Right renal pelvis (tissue), 4 donors: ENCODE results near the gene EDNRA. TPM values are rescaled to one million over a fixed set of nuclear protein-coding genes. Genes with fewer than 3 reads are reported as not detected.
"Not testable (repeated sequence)": the region's sequence is repeated elsewhere in the genome, so short reads cannot be mapped to it uniquely, and the experiment has no call there.

Source experiments
- DNase-seq, 4 donors: peaks; one replicate each; pipeline ENCODE4 v3.0.0-alpha.2; 2013; ENCODE audit warnings: low read depth in 4 of 4, low spot score in 3 of 4, missing footprints in 1 of 4
- polyA plus RNA-seq, 4 donors: library from polyadenylated mRNA; unstranded; fragments of 120-200 nt; gene quantifications; one replicate each; pipeline ENCODE4 v1.2.1, GENCODE V29; 2013; ENCODE audit not compliant: insufficient read length in 4 of 4

Gene EDNRA
- polyA plus RNA-seq, result 100 to 1,000 TPM in 2 of 4 donors, 10 to 100 TPM in 2; 72.9 to 104 (median 99.4) TPM

GRCh38 chr4:147480891-147481576 is at the start of gene EDNRA:
Gene EDNRA, plus strand, starts transcription at chr4:147481097. Its CDS starts 4,585 bp downstream, at chr4:147485682.
- DNase-seq, result peak in 2 of 4 donors; percentile 18 to 39

DNA sequence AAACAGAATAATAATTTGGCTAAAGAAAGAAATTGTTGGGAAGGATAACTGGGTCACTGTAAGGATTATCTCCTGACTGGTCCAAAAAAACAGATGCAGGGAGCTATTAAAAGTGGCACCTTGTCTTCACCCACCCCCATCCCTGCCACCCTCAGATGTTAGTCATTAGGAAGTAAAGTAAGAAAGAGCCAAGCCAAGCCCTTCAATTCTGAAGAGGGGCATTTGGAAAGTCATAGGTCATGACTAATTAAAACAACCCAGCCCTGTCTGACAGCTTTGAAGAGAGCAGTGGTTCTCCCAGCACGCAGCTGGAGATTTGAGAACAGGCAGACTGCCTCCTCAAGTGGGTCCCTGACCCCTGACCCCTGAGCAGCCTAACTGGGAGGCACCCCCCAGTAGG is 46.5 kb upstream of the EDNRA start:
- DNase-seq, result not testable (repeated sequence)

- no peak for DNase-seq
Observed at GRCh38 chr4:147440442-147440841, 40.5 kb upstream of the EDNRA start.

GRCh38 chr4:147447786-147448185 is 33.1 kb upstream of the EDNRA start:
- no peak for DNase-seq

GRCh38 chr4:147453561-147454141 is 27.2 kb upstream of the EDNRA start:
- DNase-seq, result no peak

DNA sequence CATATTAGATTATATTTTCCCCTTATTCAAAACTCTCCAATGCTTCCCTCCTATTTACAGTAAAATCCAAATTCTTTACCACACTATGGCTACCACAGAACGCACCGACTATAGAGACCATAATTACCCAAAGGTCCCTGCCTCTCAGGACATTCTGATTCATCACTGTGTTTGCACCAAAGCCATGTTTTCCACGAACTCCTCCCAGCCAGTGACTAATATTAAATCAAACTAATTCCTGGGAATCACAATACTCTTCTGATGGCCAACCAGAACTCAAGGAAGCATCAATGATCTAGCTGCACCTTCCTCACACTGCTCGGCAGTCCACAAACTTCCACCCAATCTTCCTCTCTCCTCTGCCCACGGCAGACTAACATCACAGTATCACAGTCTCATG is 24.2 kb upstream of the EDNRA start:
- DNase-seq, result no peak

DNA sequence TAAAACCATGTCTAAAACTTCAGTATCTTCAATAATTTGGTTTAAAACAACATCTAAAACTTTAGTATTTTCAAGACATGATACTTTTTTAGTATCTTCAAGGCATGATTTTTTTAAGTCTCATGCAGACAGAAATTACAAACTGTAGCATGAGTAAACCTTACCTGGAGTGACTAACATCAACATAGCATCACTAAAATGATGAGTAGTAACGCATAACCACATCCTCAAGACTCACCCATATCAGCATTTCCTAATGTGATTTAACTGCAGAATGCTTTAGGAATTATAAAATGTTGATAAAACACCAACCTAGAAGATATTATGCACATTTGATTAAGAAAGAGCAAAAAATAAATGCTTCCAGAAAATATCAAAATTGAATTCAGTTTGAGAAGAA is 19.7 kb upstream of the EDNRA start:
- DNase-seq, result no peak

DNA sequence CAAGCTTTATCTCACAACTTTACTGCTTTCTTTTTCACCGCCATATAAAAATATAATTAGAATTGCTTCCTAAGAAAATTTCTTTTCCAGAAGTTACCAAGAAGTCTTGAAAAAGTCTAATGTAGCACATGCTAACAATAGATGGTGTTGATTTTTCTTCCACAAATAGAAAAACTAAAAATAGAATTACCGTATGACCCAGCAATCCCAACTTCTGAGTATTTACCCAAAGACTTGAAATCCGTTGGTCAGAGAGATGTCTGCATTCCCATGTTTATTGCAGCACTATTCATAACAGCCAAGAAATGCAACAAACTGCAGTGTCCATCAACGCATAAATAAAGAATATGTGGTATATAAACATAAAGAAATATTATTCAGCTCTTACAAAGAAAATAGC is 17.8 kb upstream of the EDNRA start:
- no peak for DNase-seq

DNA sequence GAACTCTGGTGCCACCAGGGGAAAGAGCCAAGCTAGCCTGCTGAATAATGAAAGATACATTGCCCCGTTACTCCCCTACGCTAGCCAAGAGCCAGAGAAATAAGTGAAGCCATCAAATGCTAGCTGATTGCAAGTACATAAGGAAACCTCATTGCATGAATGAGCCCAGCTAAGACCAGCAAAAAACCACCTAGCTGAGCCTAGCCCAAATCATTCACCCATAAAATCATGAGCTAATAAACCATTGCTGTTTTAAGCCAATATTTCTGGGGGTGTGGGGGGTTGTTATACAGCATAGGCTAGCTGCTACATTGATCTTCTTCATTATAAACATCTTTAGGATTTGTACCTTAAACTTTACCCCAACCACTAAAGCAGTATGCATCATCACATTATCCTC is 15.4 kb upstream of the EDNRA start:
- no peak for DNase-seq

GRCh38 chr4:147477439-147477838 is 3.5 kb upstream of the EDNRA start:
- DNase-seq, result no peak

DNA sequence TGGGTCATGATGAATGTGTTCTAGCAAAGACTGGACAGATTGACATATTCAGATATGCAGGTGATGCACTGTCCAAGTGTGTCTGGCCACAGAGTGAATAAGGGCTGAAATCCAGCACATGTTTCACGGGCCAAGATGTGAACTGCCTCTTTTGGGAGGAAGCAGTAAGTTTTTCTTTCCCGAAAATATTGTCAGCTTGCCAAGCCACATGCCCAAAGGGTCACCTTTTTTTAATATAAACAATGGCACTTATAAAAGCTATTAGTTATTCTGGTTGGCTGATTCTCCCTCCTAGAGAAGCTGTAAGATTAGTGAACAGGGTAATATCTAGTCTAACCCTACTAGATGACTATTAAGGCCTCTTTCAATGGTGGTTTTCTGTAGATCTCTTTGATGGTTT is 1.5 kb upstream of the EDNRA start:
- DNase-seq, result no peak

DNA sequence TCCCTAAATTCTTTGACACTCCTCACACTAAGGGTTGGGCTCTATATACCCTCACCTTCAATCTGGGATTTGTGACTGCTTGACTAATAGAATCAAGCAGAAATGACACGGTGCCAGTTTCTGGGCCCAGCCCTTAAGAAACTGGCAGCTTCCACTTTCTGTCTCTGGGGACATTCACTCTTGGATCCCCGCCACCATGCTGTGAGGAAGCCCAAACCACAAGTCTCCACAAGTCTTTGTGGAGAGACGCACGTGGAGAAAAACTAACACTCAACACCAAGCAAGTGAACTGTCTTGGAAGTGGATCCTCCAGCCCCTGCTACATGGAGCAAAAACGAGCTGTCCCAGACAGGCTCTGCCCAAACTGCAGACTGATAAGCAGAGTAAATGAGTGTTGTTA is 1.1 kb upstream of the EDNRA start:
- DNase-seq, result no peak

DNA sequence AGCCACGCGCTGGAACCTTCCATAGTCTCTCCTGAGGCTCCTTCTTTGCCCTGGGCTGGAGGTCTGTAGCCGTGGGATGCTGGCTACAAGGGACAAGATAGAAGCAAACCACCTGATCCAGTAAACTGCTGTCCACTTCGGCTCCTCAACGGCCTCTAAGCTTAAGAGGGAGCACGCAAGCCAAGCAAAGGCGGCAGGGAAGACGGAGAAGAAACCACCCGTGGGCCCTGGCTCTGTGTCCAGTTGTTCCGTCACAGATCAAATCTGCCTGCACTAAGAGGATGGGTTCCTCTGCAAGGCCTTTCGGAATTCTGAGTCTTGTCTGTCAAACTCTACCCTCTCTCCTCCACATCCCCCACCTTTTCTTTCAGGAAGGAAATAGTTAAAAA is 401 bp upstream of the EDNRA start:
- DNase-seq, result no peak

GRCh38 chr4:147481577-147482109 is 746 bp downstream of the EDNRA start:
- peak in 1 of 4 donors; percentile 32 for DNase-seq

GRCh38 chr4:147482281-147482680 is 1.4 kb downstream of the EDNRA start:
- no peak for DNase-seq

DNA sequence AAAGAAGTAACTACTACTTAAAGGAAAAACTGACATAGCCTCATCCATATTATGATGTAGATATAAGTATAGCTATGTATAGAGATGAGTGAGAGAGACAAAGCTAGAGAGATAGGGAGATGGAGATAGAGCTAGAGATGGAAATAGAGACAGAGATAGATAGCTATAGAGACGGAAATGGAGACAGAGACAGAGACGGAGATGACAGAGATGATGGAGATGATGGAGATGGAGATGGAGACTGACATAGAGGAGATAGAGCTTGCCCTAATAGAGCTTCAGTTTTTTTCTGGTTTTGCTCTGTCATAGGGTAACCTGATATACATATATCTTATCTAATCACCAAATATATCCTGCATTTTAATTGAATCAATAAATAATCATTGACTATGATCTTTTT is 4.3 kb downstream of the EDNRA start:
- no peak for DNase-seq

GRCh38 chr4:147487616-147488015 is 6.7 kb downstream of the EDNRA start:
- DNase-seq, result no peak

GRCh38 chr4:147488556-147488955 is 7.7 kb downstream of the EDNRA start:
- no peak for DNase-seq

DNA sequence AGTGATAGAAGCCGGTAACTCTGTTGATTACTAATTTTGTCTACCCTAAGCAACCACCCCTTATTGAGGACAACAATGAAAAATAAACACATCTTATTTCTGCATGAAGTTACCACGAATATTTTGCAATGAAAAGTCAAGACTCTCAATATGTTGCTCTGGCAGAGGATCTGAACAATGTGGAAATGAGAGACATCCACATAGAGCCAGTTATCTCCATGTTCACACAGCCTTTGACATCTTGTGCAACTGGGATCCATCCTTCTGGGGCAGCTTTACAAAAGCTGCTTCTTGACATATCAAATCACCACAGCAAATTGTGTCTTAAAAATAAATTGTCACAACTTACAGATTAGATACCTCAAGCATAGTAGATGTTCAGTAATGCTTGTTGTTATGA is 10.2 kb downstream of the EDNRA start:
- DNase-seq, result no peak

- no peak for DNase-seq
Observed at GRCh38 chr4:147492306-147492705, 11.4 kb downstream of the EDNRA start.

DNA sequence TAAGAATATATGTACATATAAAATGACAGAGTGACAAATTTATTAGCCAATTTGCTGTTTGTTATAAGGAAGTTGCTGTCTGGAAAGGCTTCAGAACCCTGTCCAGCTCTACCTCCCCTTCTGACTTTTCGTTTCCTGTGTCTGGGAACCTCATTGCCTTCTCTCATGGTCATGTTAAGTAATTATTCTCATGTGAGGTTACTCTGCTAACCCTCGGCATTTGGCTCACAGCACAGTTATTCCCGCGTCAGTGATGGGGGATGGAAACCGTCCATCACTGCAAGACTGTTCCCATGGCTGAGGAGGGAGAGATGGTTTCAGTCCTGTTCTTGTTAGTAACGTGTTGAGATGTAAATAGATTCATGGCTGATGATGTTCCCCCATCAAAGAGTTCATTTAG is 11.9 kb downstream of the EDNRA start:
- peak in 1 of 4 donors; percentile 45 for DNase-seq

DNA sequence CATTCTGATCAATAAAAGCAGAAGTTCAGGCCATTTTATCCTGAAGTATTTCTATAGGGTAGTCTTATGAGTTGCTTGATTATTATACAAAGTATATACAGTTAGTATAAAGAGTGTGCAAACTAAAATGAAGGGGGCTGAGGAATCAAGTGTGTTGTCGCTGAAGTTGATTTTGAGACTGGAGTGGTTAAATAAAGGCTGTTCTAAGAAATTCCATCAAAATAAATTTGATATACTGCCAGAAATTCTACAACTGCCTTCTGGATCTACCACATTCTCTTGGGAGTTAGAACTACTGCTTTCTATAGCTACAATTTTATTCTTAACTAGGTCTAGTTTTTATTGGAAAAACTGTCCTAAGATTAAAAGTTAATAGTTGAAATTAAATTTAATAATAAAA is 12.4 kb downstream of the EDNRA start:
- DNase-seq, result no peak
